HepG2 (cell line): ENCODE measurements around the gene TTC31. TPM values are rescaled to one million over a fixed set of nuclear protein-coding genes. Genes with fewer than 3 reads are reported as not detected.

Experiments
- FLYWCH1 ChIP-seq: sonication (generic); formaldehyde crosslinking; IDR thresholded peaks from 2 replicates; pipeline ENCODE4 v1.8.1; 2023; ENCODE audit warnings: mild to moderate bottlenecking, missing genetic modification reagents
- HDAC2 ChIP-seq: sonication (generic); formaldehyde crosslinking; IDR thresholded peaks from 2 replicates; pipeline ENCODE4 v1.4.0; 2020; ENCODE audit warnings: missing genetic modification reagents
- KDM6A ChIP-seq: IDR thresholded peaks from 2 replicates; pipeline ENCODE4 v1.6.1; 2016; ENCODE audit warnings: low read depth
- KLF16 ChIP-seq, 2 experiments: sonication (generic) in 1 of 2; formaldehyde crosslinking in 1 of 2; IDR thresholded peaks; 2 replicates each; pipeline versions ENCODE4 v1.6.1 to v1.8.0; 2016 to 2023; ENCODE audit warnings: missing genetic modification reagents in 2 of 2, missing compliant biosample characterization in 1 of 2
- NFATC3 ChIP-seq: sonication (generic); formaldehyde crosslinking; IDR thresholded peaks from 2 replicates; pipeline ENCODE4 v1.5.1; 2020; ENCODE audit warnings: mild to moderate bottlenecking, missing genetic modification reagents
- PLRG1 ChIP-seq: fragments of 450-650 bp; conservative IDR thresholded peaks from 2 replicates; pipeline ENCODE4 v1.6.1; 2016
- THRA ChIP-seq: sonication (generic); formaldehyde crosslinking; IDR thresholded peaks from 2 replicates; pipeline ENCODE4 v1.4.0; 2020; ENCODE audit warnings: missing genetic modification reagents, borderline replicate concordance
- TMF1 ChIP-seq: sonication (generic); formaldehyde crosslinking; IDR thresholded peaks from 2 replicates; pipeline ENCODE4 v1.8.1; 2022; ENCODE audit warnings: low read depth, missing genetic modification reagents
- TOE1 ChIP-seq: sonication (generic); formaldehyde crosslinking; IDR thresholded peaks from 2 replicates; pipeline ENCODE4 v1.4.0; 2020; ENCODE audit warnings: mild to moderate bottlenecking, missing genetic modification reagents
- ZBTB40 ChIP-seq, 2 experiments: fragments of 450-650 bp in 1 of 2; sonication (generic) in 1 of 2; formaldehyde crosslinking in 1 of 2; IDR thresholded peaks; 2 replicates each; pipeline versions ENCODE4 v1.6.1 to v1.8.0; 2016 to 2022; ENCODE audit warnings: antibody characterized with exemption in 1 of 2, mild to moderate bottlenecking in 1 of 2, missing genetic modification reagents in 1 of 2
- ZNF20 ChIP-seq: sonication (generic); formaldehyde crosslinking; IDR thresholded peaks from 2 replicates; pipeline ENCODE4 v1.4.0; 2020; ENCODE audit warnings: mild to moderate bottlenecking, moderate library complexity, missing genetic modification reagents
- ZNF552 ChIP-seq: sonication (generic); formaldehyde crosslinking; IDR thresholded peaks from 2 replicates; pipeline ENCODE4 v1.9.0; 2022; ENCODE audit warnings: missing genetic modification reagents, mild to moderate bottlenecking, borderline replicate concordance
- ZSCAN21 ChIP-seq: sonication (generic); formaldehyde crosslinking; IDR thresholded peaks from 2 replicates; pipeline ENCODE4 v1.8.0; 2022; ENCODE audit warnings: mild to moderate bottlenecking, missing genetic modification reagents, moderate library complexity, borderline replicate concordance
- polyA plus RNA-seq, 8 experiments: library from polyadenylated mRNA; depleted of rRNA in 3 of 8; stranded (reverse) in 7 of 8; unstranded in 1 of 8; fragments of >200 nt; fragmentation: Illumina TruSeq in 4 of 8; extraction: Trizol in 4 of 8; gene quantifications; 2 replicates each; pipeline versions ENCODE4 v1.2.1 to v1.2.3, GENCODE V29; 2011 to 2016; ENCODE audit warnings: low read depth in 4 of 8, missing spikeins in 1 of 8, mixed read lengths in 1 of 8; ENCODE audit not compliant: insufficient read depth in 1 of 8
- total RNA-seq, 5 experiments: library from RNA; depleted of rRNA; stranded (reverse); fragments of >200 nt; fragmentation: Illumina TruSeq; extraction: Trizol; gene quantifications; 2 replicates each; pipeline ENCODE4 v1.2.3, GENCODE V29; 2016; ENCODE audit warnings: low read depth in 1 of 5
- TF ChIP-seq, protein P1 (sequence below): IDR thresholded peaks from 2 replicates; pipeline ENCODE4 v1.6.1; 2016; ENCODE audit warnings: missing genetic modification reagents, missing compliant biosample characterization
- TF ChIP-seq, protein P2 (sequence below), 2 experiments: sonication (generic) in 1 of 2; formaldehyde crosslinking in 1 of 2; IDR thresholded peaks; 2 replicates each; pipeline versions ENCODE4 v1.5.1 to v1.6.1; 2011 to 2020; ENCODE audit warnings: borderline replicate concordance in 1 of 2, low read depth in 1 of 2, low read length in 1 of 2, mild to moderate bottlenecking in 1 of 2, missing genetic modification reagents in 1 of 2, moderate library complexity in 1 of 2

TTC31 gene
- total and polyA plus RNA-seq, 2 of the 13 experiments (the other 11 are each of a cell fraction or from before 2014, with no cell fraction given): 28.3 to 39.5 TPM

DNA sequence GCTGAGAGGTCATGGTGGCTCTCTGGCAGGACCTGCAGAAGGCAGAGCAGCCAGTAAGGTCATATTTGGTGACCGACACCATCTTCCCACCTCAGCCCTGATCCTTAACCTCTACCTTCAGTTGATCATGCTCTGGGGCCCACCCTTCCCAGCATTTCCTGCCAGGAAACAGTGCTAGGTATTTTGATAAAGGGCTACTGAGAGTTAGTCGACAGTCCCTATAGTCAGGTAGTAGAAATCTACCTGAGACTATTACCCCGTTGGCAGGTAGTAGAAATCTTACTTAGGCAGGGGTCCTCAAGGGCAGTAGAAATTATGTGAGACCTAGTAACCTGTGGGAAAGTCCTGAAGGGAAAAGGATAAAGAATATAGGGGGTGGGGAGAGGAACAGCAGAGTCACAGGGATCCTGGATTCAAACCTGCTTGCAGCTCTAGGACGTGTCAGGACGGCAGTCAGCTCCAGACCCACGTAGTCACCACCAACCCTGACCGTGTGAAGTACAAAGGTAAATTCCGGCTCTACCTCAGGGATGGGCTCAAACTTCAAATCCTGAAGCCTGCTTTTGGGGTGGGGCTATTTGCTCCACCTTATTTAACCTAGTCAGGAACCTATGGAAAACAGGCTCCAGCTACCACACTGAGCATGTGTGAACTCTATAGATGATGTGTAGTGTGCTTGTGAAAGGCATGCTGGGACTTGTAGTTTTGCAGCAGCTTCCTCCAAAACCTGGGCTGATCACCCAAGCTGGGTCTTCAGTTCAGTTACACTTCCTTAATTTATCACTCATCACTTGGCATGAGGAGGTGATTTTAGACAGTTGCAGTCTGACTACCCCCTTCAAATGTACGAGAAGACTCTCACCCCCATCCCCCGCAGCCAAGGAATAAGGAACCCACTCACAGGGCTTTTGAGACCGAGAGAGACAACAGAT is 43.1 kb downstream of the TTC31 start, which contains the start of gene DQX1 (continued):
- no peak for TF ChIP-seq ZBTB40 (IDR thresholded peaks at IDR 0.05)
- TF ChIP-seq ZBTB40 (CRISPR knock-in tag; IDR thresholded peaks at IDR 0.05): no peak
- TF ChIP-seq KDM6A (CRISPR knock-in tag): no peak
- peak in 1 of 2 experiments; percentile 69; a peak in 1 of 4 replicates for TF ChIP-seq KLF16 (CRISPR knock-in tag; IDR thresholded peaks at IDR 0.05)
- no peak for TF ChIP-seq ZNF20
- peak; percentile 90 for TF ChIP-seq TOE1 (CRISPR knock-in tag)
- TF ChIP-seq, protein P1, sequence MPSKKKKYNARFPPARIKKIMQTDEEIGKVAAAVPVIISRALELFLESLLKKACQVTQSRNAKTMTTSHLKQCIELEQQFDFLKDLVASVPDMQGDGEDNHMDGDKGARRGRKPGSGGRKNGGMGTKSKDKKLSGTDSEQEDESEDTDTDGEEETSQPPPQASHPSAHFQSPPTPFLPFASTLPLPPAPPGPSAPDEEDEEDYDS (CRISPR knock-in tag): peak; percentile 98
- no peak for TF ChIP-seq FLYWCH1 (CRISPR knock-in tag)
- TF ChIP-seq PLRG1: no peak
- TF ChIP-seq NFATC3: no peak
- TF ChIP-seq TMF1 (CRISPR knock-in tag): no peak
- TF ChIP-seq, protein P2, sequence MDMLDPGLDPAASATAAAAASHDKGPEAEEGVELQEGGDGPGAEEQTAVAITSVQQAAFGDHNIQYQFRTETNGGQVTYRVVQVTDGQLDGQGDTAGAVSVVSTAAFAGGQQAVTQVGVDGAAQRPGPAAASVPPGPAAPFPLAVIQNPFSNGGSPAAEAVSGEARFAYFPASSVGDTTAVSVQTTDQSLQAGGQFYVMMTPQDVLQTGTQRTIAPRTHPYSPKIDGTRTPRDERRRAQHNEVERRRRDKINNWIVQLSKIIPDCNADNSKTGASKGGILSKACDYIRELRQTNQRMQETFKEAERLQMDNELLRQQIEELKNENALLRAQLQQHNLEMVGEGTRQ (IDR thresholded peaks at IDR 0.05; ENCODE audit: low read depth, low read length): no peak
- TF ChIP-seq, protein P2 (CRISPR knock-in tag; IDR thresholded peaks at IDR 0.05; ENCODE audit: borderline replicate concordance): no peak
- peak; percentile 76 for TF ChIP-seq HDAC2
- TF ChIP-seq THRA (CRISPR knock-in tag): peak; percentile 91
- no peak for TF ChIP-seq ZNF552 (CRISPR knock-in tag)
- no peak for TF ChIP-seq ZSCAN21
